ENCODE results near the gene RALGPS1.
A peak's percentile ranks its signal among the peaks of the same experiment; 100 is the strongest.
"Not testable (repeated sequence)": the region's sequence is repeated elsewhere in the genome, so short reads cannot be mapped to it uniquely, and the experiment has no call there.

The RALGPS1 gene

DNA sequence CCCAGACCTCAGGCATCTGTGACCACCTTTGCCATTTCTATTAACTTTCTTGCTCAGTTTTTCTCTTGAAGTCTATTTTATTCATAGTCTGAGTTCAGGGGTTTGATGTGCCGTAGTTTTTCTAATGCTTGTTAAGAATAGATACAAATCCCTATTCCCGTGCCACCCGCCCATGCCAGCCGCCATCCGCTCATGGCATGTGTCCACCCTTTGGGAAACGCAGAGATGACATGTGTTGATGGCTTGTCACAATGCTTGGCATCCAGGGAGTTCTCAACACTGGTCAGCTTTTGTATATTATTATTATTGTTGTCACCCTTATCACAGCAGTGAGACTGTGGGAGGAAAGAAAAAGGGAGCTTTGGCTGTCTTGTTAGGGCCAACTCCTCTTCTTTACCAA lies 225.2 kb downstream of the RALGPS1 start:
- DNase-seq, result no peak

- DNase-seq, result no peak
Observed at GRCh38 chr9:127140181-127140580, 225.6 kb downstream of the RALGPS1 start.

GRCh38 chr9:127140842-127141675 lies 226.5 kb downstream of the RALGPS1 start:
- DNase-seq, result peak in 1 of 2 experiments; percentile 13

GRCh38 chr9:127142291-127142690 lies 227.7 kb downstream of the RALGPS1 start:
- DNase-seq, result no peak

- DNase-seq, result no peak
Observed at GRCh38 chr9:127142931-127143464, 228.4 kb downstream of the RALGPS1 start.

DNA sequence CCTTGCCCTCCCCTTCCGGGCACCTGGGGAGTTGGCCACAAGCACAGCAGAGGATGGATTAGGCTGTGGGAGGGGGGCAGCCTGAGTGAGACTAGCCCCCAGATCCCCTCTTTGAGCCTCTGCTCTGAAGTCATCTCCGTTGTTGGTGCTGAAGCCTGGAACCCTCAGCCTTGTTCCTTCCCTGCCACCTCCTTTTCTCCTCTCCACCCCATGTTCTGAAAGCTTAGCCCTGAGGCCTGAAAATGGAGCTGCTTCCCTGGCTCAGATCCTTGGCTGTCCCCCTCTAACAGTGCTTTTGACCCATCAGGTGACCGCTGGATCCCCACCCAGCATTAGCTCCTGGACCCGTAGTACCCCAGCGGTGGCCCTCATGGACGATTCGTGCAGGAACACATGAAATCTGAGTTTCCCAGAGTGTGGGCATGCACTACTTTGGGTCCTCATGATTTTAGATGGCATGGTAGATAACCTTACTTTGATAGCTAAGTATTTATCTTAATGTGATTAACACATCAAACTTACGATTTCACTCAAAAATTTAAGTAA lies 229.4 kb downstream of the RALGPS1 start:
- no peak for DNase-seq

GRCh38 chr9:127144670-127145445 lies 230.3 kb downstream of the RALGPS1 start:
- DNase-seq, result peak; percentile 88 to 90

- DNase-seq, result not testable (repeated sequence)
Observed at GRCh38 chr9:127146841-127147240, 232.3 kb downstream of the RALGPS1 start.

GRCh38 chr9:127147251-127147650 lies 232.7 kb downstream of the RALGPS1 start:
- no peak for DNase-seq

DNA sequence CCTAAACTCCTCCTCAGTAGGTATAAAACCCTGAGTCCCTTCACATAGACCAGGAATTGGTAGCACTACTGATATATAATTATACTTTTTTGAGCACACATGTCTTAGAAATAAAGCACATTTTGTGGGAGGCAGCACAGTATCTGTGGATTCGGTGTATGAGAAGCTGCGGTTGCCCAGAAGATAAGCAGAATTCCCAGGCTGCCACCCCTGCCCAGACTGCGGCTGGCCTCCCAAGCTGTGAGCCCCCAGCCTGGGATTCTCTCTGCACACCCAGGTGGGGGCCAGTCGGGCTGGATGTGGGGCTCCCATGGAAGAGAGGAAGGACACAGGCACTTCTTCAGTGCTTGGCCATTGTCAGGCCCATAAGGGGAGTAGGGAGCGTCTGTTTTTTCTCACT lies 233.4 kb downstream of the RALGPS1 start:
- no peak for DNase-seq

- no peak for DNase-seq
Observed at GRCh38 chr9:127149010-127149409, 234.4 kb downstream of the RALGPS1 start.

GRCh38 chr9:127149463-127150390 lies 235.1 kb downstream of the RALGPS1 start:
- no peak for DNase-seq

DNA sequence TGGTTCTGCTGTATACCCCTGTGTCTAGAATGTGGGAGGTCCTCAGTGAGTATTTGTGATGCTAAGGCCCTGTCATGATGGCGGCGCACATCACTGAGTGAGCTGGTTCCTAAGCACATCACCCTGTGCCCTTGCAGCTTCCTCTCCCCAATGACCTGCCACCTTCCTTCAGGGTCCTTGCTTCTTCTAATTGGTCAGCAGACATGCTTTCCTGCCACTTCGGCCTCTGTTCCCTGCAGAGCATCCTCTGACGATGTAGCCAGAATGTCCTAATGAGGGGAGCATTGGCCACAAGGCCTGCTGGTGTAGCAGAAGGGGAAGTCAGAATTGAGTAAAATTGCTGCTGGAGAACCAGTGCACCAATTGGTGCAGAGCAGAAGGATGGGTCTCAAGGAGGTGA lies 238.9 kb downstream of the RALGPS1 start:
- DNase-seq, result no peak

DNA sequence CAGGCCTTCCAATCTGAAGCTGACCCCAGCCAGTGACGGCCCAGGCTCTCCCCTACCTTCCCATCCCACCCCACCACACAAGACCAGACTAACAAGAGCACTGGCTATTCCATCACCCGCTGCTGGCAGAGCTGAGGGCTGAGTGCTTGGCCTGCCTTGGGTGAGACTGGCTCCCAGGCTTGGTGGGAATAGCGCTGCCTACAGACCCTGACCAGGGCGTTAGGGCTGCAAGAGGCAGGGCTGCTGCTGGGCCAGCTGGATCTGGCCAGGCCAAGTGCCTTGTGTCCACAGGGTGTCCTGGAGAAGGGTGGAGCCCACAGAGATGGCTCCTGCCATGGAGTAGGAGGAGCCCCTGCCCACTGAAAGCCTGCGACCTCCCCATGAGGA lies 239.4 kb downstream of the RALGPS1 start:
- no peak for DNase-seq

GRCh38 chr9:127154390-127155191 lies 240.0 kb downstream of the RALGPS1 start:
- DNase-seq, result no peak

- no peak for DNase-seq
Observed at GRCh38 chr9:127155314-127155960, 240.9 kb downstream of the RALGPS1 start.

GRCh38 chr9:127158786-127159324 lies 244.3 kb downstream of the RALGPS1 start:
- no peak for DNase-seq

GRCh38 chr9:127159325-127159801 lies 244.8 kb downstream of the RALGPS1 start:
- DNase-seq, result peak in 1 of 2 experiments; percentile 55

DNA sequence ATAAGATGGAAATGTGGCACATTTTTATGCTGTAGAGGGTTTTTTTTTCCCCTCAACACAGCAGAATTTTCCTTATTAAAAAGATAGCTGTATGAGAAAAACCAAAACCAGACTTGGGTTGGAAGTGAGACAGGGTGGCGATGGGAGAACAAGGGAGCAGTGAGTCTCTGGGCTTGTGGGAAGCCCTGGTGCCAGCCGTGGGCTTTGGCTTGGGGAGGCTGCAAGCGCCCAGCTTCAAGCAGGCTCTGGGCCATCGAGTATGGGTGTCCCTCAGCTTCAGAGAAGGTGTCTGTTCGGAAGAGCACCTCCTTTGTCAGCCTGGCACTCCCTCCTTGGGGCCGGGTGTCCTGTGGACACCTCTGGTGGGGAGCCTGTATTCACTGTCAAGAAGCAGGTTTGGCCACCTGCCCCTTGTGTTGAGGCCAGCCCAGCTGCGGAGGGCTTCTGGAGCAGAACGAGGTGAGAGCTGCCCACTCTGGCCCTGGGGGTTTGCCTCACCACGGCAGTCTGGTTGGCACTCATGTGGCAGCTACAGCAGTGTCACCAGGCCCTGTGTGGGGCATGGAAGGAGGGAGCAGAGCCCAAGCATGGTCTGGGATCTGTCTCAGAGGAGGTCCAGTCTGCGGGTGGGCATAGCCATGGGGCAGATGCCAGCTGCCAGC lies 245.5 kb downstream of the RALGPS1 start:
- DNase-seq, result no peak

- no peak for DNase-seq
Observed at GRCh38 chr9:127161081-127161624, 246.6 kb downstream of the RALGPS1 start.

Measured in NCI-H524 (cell line).